Lung (tissue), 12 donors: ENCODE results near the gene HSD3B7. TPM values are rescaled to one million over a fixed set of nuclear protein-coding genes. Genes with fewer than 3 reads are reported as not detected.

Experiments
- ATAC-seq: fragments of 200-7000 bp; cut with Tn5 transposase; one replicate; pipeline ENCODE4 v1.9.1; 2020; ENCODE audit warnings: moderate number of reproducible peaks; ENCODE audit not compliant: insufficient read depth, low FRiP score
- DNase-seq, 3 donors: peaks; one replicate each; pipeline ENCODE4 v3.0.0-alpha.2; 2013 to 2017
- H3K27ac ChIP-seq, 2 donors: one replicate each; pipeline ENCODE4 v1.5.1; 2013; ENCODE audit warnings: mild to moderate bottlenecking in 2 of 2, moderate library complexity in 2 of 2, control low read depth in 1 of 2, inconsistent platforms in 1 of 2, low read depth in 1 of 2, low read length in 1 of 2
- H3K27me3 ChIP-seq, 3 donors: one replicate each; pipeline ENCODE4 v1.5.1; 2013; ENCODE audit warnings: low read length in 2 of 3; ENCODE audit not compliant: control insufficient read depth in 3 of 3, insufficient read depth in 3 of 3
- H3K36me3 ChIP-seq, 4 donors: one replicate each; pipeline ENCODE4 v1.5.1; 2013; ENCODE audit warnings: low read length in 4 of 4, mild to moderate bottlenecking in 1 of 4, moderate library complexity in 1 of 4; ENCODE audit not compliant: control insufficient read depth in 4 of 4, insufficient read depth in 4 of 4
- H3K4me1 ChIP-seq, 5 donors: one replicate each; pipeline ENCODE4 v1.5.1; 2013; ENCODE audit warnings: low read length in 5 of 5, mild to moderate bottlenecking in 2 of 5, moderate library complexity in 1 of 5; ENCODE audit not compliant: control insufficient read depth in 5 of 5, insufficient read depth in 5 of 5
- H3K4me3 ChIP-seq: one replicate; pipeline ENCODE4 v1.5.1; 2013; ENCODE audit warnings: mild to moderate bottlenecking, control low read depth, moderate library complexity
- H3K9ac ChIP-seq, 2 donors: one replicate each; pipeline ENCODE4 v1.5.1; 2013; ENCODE audit warnings: low read length in 2 of 2, control low read depth in 1 of 2; ENCODE audit not compliant: insufficient read depth in 1 of 2
- H3K9me3 ChIP-seq, 4 donors: one replicate each; pipeline ENCODE4 v1.5.1; 2013; ENCODE audit warnings: low read length in 3 of 4, mild to moderate bottlenecking in 1 of 4, moderate library complexity in 1 of 4; ENCODE audit not compliant: control insufficient read depth in 4 of 4, insufficient read depth in 3 of 4
- WGBS, 2 donors: extraction: QIAGEN DNeasy Blood & Tissue Kit; methylation state at CpG; one replicate each; pipeline ENCODE4 v1.1.7; 2013; 5-methylcytosine and 5-hydroxymethylcytosine counted together
- polyA plus RNA-seq, 2 donors: library from polyadenylated mRNA; stranded (reverse); fragments of 200-250 nt; gene quantifications; one replicate each; pipeline ENCODE4 v1.2.1, GENCODE V29; 2013
- total RNA-seq, 2 donors: library from RNA; depleted of rRNA in 1 of 2; stranded (reverse); fragments of >200 nt in 1 of 2; gene quantifications; one replicate each; pipeline ENCODE4 v1.2.1, GENCODE V29; 2014 to 2021
- TF ChIP-seq, protein P1 (sequence below): IDR thresholded peaks from 2 replicates; pipeline ENCODE4 v1.5.1; 2012; ENCODE audit warnings: mild to moderate bottlenecking; ENCODE audit errors: control extremely low read depth, extremely low read depth
- donor health status: control.
- donor health status: control.
- donor health status: Bipolar disorder and iron deficiency.
- donor health status: healthy.
- donor health status: DM: yes; HTN: yes; CAD: no.

The HSD3B7 gene
- total and polyA plus RNA-seq, 4 donors = 6.2 to 34.5 (median 20.7) TPM

DNA sequence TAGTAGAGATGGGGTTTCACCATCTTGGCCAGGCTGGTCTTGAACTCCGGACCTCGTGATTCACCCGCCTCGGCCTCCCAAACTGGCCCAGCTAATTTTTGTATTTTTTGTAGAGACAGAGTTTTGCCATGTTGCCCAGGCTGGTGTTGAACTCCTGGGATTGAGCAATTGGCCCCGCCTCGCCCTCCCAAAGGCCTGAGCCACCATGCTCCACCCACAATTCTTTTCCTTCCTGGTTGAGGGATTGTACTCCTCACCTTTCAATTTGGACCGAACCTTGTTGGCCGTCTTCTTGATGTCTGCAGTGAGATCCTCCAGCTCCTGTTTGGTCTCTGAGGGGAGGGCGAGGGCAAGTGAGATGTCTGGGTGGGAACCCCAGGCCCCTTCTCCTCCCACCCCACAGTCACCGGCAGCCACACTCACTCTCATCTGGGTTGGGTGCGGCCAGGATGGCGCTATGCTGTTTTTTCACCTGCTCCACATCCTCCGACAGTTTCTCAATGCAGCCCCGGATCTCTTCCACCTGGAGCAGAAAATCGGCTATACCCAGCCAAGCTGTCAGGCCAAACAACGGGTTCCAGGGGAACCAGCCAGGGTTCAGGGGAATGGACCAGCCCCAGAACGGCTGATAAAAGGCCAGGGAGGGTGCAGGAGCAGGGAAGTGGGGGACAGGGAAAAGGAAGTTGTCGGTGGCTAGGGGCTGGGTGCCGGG is 15.8 kb downstream of the HSD3B7 start:
- no peaks in the 10 kb centered on the region for H3K9me3 ChIP-seq
- H3K36me3 ChIP-seq = no peaks in the 10 kb centered on the region
- H3K27ac ChIP-seq = no peak overlapping the region
- H3K9ac ChIP-seq = no peak overlapping the region
- TF ChIP-seq, protein P1, sequence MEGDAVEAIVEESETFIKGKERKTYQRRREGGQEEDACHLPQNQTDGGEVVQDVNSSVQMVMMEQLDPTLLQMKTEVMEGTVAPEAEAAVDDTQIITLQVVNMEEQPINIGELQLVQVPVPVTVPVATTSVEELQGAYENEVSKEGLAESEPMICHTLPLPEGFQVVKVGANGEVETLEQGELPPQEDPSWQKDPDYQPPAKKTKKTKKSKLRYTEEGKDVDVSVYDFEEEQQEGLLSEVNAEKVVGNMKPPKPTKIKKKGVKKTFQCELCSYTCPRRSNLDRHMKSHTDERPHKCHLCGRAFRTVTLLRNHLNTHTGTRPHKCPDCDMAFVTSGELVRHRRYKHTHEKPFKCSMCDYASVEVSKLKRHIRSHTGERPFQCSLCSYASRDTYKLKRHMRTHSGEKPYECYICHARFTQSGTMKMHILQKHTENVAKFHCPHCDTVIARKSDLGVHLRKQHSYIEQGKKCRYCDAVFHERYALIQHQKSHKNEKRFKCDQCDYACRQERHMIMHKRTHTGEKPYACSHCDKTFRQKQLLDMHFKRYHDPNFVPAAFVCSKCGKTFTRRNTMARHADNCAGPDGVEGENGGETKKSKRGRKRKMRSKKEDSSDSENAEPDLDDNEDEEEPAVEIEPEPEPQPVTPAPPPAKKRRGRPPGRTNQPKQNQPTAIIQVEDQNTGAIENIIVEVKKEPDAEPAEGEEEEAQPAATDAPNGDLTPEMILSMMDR = no peak
- 81 to 84% methylated on average over 19 of the region's 19 CpGs for WGBS, 2 donors
- peaks cover 0 to 5% (median 4%) of the 10 kb centered on the region in 5 donors for H3K4me1 ChIP-seq
- no peak overlapping the region for H3K4me3 ChIP-seq
- DNase-seq (no peak), ATAC-seq (no peak)
- peaks cover 0 to 20% (median 6%) of the 10 kb centered on the region in 3 donors for H3K27me3 ChIP-seq

DNA sequence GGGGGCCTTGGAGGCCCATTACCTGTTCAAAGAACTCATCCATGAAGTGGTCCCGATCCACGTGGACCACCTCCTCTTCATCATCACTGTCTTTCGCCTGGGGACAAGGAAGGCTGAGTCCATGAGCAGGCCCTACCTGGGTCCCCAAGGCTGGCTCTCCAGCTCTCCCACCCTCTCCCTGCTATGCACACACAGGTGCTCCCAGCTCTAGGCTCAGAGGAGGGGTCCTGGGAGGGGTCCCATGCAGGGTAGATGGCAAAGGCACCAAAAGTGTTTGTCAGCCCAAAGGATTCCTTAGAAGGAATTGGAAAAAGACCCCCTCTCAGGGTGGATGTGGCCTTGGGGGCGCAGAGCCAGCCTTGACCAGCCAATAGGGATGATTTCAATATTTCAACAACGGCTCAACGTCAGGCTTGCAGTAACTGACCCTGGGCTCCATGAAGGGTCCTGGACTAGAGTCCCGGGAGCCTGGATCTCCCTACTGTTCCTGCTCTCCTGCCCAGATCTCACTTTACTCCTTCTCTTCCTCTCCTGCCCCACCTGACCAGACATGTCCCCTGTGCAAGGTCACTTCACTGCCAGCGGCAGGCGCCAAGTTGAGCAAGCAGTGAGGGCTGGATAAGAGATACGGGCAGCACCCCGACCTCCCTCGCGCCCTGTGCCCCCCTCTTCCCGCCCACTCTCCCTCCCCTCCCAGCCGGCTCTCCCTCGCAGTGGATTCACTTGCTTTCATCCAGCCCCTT is 16.7 kb downstream of the HSD3B7 start:
- ATAC-seq (no peak), DNase-seq (no peak)
- TF ChIP-seq, protein P1 = no peak
- Histone ChIP-seq H3K36me3 (no peaks in the 10 kb centered on the region), H3K27me3 (peaks cover 0 to 23% (median 2%) of the 10 kb centered on the region in 3 donors), H3K27ac (no peak overlapping the region), H3K9me3 (no peaks in the 10 kb centered on the region), H3K9ac (no peak overlapping the region), H3K4me3 (no peak overlapping the region), H3K4me1 (peaks cover 0 to 4% (median 0%) of the 10 kb centered on the region in 5 donors)
- WGBS, 2 donors = 53 to 65% methylated on average over 16 of the region's 16 CpGs

DNA sequence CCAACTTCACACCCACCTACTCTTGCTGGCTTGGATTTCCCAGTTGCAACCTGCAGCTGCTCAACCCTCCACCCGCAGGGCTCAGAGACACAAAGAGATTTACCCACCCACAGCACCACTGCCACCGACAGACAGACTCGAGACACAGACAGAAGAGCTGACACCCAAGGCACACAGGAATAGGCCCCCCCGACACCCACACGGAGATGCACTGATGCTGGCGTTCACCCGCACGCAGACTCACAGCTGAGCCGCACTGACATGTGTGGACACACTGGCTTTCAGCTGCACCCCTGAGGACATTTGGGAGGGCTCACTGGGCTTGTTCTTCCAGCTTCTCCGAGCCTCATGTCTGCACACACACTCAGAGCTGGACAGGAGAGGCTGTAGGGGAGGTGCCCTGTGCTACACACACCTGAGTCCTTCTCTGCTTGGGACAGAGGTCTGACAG is 17.3 kb downstream of the HSD3B7 start:
- Histone ChIP-seq H3K27ac (no peak overlapping the region), H3K9ac (no peak overlapping the region), H3K27me3 (peaks cover 0 to 21% (median 2%) of the 10 kb centered on the region in 3 donors), H3K9me3 (no peaks in the 10 kb centered on the region), H3K4me3 (no peak overlapping the region), H3K36me3 (no peaks in the 10 kb centered on the region), H3K4me1 (peaks cover 0 to 4% (median 0%) of the 10 kb centered on the region in 5 donors)
- WGBS, 2 donors = 61 to 78% methylated on average over 10 of the region's 10 CpGs
- TF ChIP-seq, protein P1 = no peak
- DNase-seq = no peak
- no peak for ATAC-seq
